ENCODE measurements around the gene YDJC.
A peak's percentile ranks its signal among the peaks of the same experiment; 100 is the strongest.

The YDJC gene

DNA sequence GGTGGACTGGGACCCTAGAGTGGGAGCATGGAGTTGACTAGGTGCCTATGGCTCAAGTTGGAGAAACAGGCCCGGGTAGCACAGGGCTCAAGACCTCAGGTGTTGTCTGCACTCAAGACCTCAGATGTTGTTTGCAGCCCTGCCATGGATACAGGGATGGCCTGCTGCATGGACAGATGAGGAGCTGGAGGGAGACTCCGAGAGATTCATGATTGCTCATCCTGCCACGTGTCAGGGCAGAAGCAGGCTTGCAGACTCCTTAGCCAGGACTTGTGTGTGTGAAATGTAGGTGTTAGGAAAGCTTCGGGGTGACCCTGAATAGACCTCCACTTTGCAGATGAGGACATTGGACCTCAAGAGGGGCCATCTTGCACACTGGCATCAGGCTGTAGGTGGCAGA lies 3.7 kb upstream of the YDJC start:
- no peak overlapping the region for H3K27ac ChIP-seq
- no peak overlapping the region for H3K9ac ChIP-seq
- 0 out of 2 replicates have a peak, but pooled peaks cover 7% of the 10 kb centered on the region for H3K9me3 ChIP-seq
- H3K4me3 ChIP-seq, result no peak overlapping the region
- H3K4me1 ChIP-seq, result peaks cover 19% of the 10 kb centered on the region
- no peak for TF ChIP-seq Cebpa-rat (IDR thresholded peaks at IDR 0.05)
- H4K20me1 ChIP-seq, result peaks cover 2% of the 10 kb centered on the region
- H3K4me2 ChIP-seq, result no peak overlapping the region
- H3K27me3 ChIP-seq, result no peaks in the 10 kb centered on the region
- peaks cover 1% of the 10 kb centered on the region for H3K36me3 ChIP-seq

DNA sequence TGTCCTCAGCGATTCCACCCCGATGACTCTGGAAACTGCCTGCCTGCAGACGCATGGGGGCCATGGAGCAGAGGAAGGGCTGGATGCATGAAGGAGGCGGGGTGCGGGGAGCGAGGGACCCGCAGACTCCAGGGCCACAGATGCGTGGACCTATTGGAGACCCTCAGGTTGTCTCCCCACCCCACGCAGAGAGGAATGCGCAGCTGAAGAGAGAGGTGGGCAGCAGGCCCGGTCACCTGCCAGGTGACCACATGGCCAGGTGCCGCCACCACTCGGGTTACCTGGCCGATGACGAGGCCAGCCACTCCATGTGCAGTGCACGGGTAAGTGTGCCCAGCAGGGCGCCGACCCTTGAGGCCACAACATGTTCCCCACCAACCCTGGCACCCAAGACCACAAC lies 3.1 kb upstream of the YDJC start:
- Histone ChIP-seq H3K36me3 (peaks cover 7% of the 10 kb centered on the region), H4K20me1 (peaks cover 7% of the 10 kb centered on the region), H3K9ac (no peak overlapping the region), H3K27me3 (no peaks in the 10 kb centered on the region), H3K4me3 (no peak overlapping the region), H3K9me3 (0 out of 2 replicates have a peak, but pooled peaks cover 7% of the 10 kb centered on the region), H3K27ac (no peak overlapping the region), H3K4me1 (peaks cover 25% of the 10 kb centered on the region), H3K4me2 (no peak overlapping the region)
- TF ChIP-seq Cebpa-rat (IDR thresholded peaks at IDR 0.05), result no peak

DNA sequence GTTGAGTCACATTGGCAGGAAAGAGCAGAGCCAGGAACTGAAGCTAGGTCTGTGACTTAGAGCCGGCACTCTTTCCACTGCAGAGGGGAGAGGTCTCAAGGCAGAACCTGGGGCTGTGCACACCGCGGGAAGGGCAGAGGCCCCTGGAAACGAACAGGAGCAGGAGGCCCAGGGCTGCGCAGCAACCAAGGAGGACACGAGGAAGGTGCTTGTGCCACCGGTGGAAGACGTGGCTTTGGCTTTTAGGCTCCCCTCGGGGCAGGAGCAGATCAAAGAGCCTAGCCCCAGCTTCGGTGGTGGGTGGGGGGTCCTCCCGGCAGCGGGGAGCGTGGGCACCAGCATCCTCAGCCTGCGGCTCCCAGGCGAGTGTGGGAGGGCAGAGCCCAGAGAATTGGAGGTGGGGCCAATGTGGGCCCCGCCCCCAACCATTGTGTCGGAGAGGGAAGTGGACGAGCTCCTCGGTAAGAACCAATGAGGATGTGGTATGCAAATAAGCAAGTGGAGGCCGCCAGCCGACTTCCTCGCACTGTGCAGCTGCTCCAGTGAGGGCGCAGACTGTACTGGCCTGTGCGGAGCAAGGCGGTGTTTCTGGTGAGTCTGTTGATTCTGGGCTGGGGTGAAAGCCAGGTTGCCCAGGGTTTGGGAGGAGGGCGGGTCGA lies 2.5 kb upstream of the YDJC start, which contains the start of gene CCDC116:
Gene CCDC116, plus strand, starts transcription at position 524 of the 659 bp plus-strand sequence. CDS start 422 bp downstream, outside the sequence.
- Histone ChIP-seq H3K27me3 (no peaks in the 10 kb centered on the region), H4K20me1 (peaks cover 13% of the 10 kb centered on the region), H3K4me3 (no peak within 1 kb of the TSS), H3K4me2 (no peak within 1 kb of the TSS), H3K36me3 (peaks cover 13% of the 10 kb centered on the region), H3K9ac (no peak within 1 kb of the TSS), H3K4me1 (peaks cover 30% of the 10 kb centered on the region), H3K27ac (no peak within 1 kb of the TSS), H3K9me3 (0 out of 2 replicates have a peak, but pooled peaks cover 7% of the 10 kb centered on the region)
- TF ChIP-seq Cebpa-rat (IDR thresholded peaks at IDR 0.05), result no peak

DNA sequence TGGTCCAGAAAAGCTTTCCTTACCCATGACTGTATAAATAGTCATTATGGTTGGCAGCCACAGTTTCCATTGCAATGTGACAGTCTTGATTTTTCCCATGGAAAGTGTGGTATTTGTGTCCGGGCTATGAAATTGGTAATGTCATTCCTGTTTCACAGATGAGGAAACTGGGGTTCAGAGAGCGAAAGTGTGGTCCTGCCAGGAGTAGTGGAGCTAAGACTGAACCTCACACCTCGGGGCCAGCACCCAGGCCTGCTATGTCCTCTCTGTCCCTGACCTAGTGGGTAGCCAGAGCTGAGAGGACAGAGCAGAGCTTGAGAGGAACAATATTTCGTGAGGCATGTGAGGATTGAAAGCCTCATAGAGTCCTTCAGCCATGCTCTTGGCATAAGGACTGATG lies 1.2 kb upstream of the YDJC start:
- no peak overlapping the region for H3K9ac ChIP-seq
- no peak overlapping the region for H3K27ac ChIP-seq
- H3K4me1 ChIP-seq, result peaks cover 38% of the 10 kb centered on the region
- 0 out of 2 replicates have a peak, but pooled peaks cover 7% of the 10 kb centered on the region for H3K9me3 ChIP-seq
- TF ChIP-seq Cebpa-rat (IDR thresholded peaks at IDR 0.05), result no peak
- peaks cover 26% of the 10 kb centered on the region for H3K36me3 ChIP-seq
- no peak overlapping the region for H3K4me2 ChIP-seq
- H3K4me3 ChIP-seq, result no peak overlapping the region
- H4K20me1 ChIP-seq, result peaks cover 26% of the 10 kb centered on the region
- no peaks in the 10 kb centered on the region for H3K27me3 ChIP-seq

DNA sequence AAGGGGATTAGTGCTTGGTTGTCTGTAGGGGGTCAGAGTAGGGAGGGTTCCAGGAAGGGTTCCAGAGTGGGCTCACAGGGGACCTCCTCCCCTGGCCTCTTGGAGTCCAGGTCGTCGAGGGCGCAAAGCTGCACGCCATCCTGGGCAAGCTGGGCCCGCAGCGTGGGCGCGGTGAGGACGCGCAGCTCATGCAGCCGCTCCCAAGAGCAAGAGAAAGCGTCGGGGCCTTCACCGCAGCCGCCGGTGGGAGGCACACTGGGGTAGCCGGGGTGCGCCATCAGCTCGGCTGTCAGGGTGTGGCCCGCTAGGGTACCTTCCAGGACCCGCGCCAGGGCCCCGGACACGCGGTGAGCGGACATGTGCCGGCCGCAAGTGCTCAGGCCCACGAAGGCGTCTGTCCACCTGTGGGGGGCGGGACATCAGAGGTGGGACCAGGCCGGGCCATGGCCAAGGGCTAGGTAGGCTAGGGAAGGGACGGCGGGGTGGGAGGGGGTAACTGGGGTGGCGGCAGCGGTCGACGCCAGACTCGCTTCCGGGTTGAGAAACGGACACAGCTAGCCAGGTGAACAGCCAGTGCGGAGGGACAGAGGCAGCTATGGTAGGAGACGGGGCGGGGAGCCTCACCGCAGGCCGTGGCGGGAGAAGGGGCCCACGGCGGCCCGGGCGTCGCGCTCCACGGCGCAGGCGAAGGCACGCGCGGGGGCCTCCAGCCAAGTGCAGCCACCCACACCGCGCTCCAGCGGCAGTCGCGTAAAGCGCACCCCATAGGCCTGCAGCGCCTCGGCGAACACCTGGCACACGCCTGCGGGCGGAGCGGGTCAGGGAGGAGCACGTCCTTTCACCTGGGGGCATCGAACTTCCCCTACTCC lies 1.2 kb downstream of the YDJC start:
- no peak for TF ChIP-seq Cebpa-rat (IDR thresholded peaks at IDR 0.05)
- H3K9me3 ChIP-seq, result 0 out of 2 replicates have a peak, but pooled peaks cover 7% of the 10 kb centered on the region
- H3K27ac ChIP-seq, result peak overlapping the region; percentile 99
- H3K4me2 ChIP-seq, result peak overlapping the region; percentile 95
- H3K27me3 ChIP-seq, result no peaks in the 10 kb centered on the region
- peak overlapping the region; percentile 98; the same call in 1 of the 2 replicates for H3K9ac ChIP-seq
- peak overlapping the region; percentile 96 for H3K4me3 ChIP-seq
- H3K36me3 ChIP-seq, result peaks cover 43% of the 10 kb centered on the region
- peaks cover 61% of the 10 kb centered on the region for H3K4me1 ChIP-seq
- peaks cover 50% of the 10 kb centered on the region for H4K20me1 ChIP-seq

DNA sequence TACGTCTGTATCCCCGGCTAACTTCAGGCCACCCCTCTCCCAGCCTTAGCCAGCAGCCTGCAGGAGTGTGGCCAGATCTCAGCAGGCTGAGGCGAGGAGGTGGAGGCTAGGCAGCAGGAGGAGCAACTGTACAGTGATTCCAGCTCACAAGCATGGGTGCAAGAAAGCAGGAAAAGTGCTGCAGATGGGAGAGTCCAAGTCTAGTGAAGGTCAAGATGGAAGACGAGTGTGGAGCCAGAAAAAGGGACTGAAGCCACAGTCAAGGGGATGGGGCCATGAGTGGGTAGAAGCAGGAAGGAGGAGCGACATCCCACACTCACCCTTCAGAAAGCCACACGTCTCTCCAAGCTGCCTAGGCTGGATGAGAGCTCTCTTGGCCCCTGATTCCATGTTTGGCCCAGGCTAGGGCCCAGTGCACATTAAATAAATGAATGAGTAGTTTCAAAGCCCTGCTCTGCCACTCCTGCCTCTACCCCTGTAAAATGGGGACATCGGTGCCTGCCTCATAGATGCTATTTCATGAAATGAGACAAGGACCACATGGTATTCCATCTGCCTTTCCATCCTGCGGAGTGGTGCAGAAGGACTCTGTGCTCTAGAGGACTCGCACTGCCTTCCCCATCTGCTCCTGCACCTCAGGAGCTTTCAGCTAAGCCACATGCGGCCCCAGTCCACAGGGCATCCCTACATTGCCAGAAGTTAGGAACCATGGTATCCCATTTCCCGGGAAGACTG lies 2.9 kb downstream of the YDJC start:
- H3K9me3 ChIP-seq, result no peaks in the 10 kb centered on the region
- H3K27me3 ChIP-seq, result no peaks in the 10 kb centered on the region
- peaks cover 60% of the 10 kb centered on the region for H3K36me3 ChIP-seq
- no peak overlapping the region for H3K4me3 ChIP-seq
- TF ChIP-seq Cebpa-rat (IDR thresholded peaks at IDR 0.05), result no peak
- 0 out of 2 replicates have a peak overlapping the region, but pooled peaks have one; percentile 31 for H3K9ac ChIP-seq
- H3K4me1 ChIP-seq, result peaks cover 67% of the 10 kb centered on the region
- H3K27ac ChIP-seq, result no peak overlapping the region
- peak overlapping the region; percentile 95 for H3K4me2 ChIP-seq
- H4K20me1 ChIP-seq, result peaks cover 67% of the 10 kb centered on the region

DNA sequence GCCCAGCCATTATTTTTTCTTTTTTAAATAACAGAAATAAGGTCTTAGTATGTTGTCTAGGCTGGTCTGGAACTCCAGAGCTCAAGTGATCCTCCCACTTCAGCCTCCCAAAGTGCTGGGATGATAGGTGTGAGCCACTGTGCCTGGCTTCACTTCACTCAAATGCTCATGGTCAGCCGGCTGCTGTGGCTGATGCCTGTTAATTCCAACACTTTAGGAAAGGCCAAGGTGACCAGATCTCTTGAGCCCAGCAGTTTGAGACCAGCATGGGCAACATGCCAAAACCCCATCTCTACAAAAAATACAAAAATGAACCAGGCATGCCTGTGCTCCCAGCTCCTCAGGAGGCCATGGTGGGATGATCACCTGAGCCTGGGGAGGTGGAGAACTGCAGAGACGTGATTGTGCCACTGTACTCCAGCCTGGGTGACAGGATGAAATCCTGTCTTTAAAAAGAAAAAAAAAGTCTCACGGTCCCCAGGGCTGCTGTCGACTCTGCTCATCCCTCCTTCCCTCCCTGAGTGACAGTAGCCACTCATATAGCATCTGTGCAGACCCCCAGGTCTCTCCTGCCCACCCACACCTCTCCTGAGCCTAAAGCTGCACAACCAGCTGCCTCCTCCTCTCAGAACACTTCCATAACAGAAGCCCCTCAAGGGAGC lies 3.6 kb downstream of the YDJC start:
- Histone ChIP-seq H3K4me3 (no peak overlapping the region), H3K27me3 (no peaks in the 10 kb centered on the region), H3K9ac (peak overlapping the region; percentile 31; the same call in 1 of the 2 replicates), H3K4me2 (peak overlapping the region; percentile 95; the same call in 1 of the 2 replicates), H3K4me1 (peaks cover 71% of the 10 kb centered on the region), H3K36me3 (peaks cover 64% of the 10 kb centered on the region), H4K20me1 (peaks cover 74% of the 10 kb centered on the region), H3K27ac (no peak overlapping the region), H3K9me3 (no peaks in the 10 kb centered on the region)
- TF ChIP-seq Cebpa-rat (IDR thresholded peaks at IDR 0.05), result no peak

DNA sequence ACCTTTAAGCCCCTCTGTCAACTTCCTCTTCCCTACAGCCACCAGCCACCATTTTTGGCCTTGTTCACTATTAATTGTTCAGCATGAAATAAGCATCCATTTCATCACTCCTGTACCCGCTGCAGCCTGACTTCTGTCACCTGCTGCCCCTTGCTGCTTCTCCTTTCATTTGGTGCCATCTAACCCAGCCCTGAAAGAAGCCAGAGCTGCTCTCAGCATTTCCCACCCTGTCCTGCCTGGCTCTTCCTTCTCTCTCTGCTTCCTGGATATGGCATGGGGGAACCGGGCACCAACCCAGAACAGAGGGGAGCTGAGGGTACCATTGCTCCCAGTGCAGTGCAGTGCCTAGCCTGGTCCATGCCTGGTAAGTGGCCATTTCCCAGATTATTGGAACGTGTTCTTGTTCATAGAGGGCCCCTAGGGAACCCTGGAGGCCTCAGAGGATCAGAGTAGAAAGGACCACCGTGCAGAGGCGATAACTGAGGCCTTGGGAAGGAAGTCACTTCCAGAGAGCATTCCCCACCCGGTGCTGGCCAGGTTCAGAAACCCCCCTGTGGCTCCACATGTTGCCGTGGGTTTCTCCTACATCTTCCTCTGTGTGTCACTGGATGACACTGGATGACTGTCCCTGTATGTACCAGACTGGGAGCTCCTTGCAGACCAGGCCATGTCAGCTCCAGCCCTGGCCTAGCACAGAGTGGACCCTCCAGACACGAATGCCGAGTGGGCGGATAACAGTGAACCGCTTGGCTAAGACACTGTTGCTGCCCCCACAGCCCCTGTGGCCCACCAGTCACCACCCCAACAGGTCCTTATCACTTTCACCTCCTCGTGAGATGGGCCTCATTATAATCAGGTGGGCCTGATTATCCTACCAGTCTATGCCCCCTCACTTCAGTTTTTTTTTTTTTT lies 4.7 kb downstream of the YDJC start:
- Histone ChIP-seq H3K27ac (0 out of 2 replicates have a peak overlapping the region, but pooled peaks have one; percentile 24), H3K27me3 (no peaks in the 10 kb centered on the region), H3K9me3 (no peaks in the 10 kb centered on the region), H3K4me3 (no peak overlapping the region), H3K4me1 (peaks cover 75% of the 10 kb centered on the region), H4K20me1 (peaks cover 85% of the 10 kb centered on the region), H3K9ac (0 out of 2 replicates have a peak overlapping the region, but pooled peaks have one; percentile 31), H3K4me2 (peak overlapping the region; percentile 14), H3K36me3 (peaks cover 74% of the 10 kb centered on the region)
- no peak for TF ChIP-seq Cebpa-rat (IDR thresholded peaks at IDR 0.05)
